SH-SY5Y (cell line): Measurements from ENCODE around the gene FIGN.

Experiments used
- GATA2 ChIP-seq: IDR thresholded peaks from 2 replicates; pipeline ENCODE4 v1.6.1; 2011; ENCODE audit warnings: mild to moderate bottlenecking, low read depth, low read length
- GATA3 ChIP-seq: IDR thresholded peaks from 2 replicates; pipeline ENCODE4 v1.6.1; 2011; ENCODE audit warnings: low read depth, mild to moderate bottlenecking, low read length, moderate library complexity

GRCh38 chr2:163601377-163601776 lies 134.4 kb downstream of the FIGN start:
- TF ChIP-seq GATA2, result no peak
- no peak for TF ChIP-seq GATA3
